HPDE6-E6E7 (cell line): ENCODE results near the gene SLC39A11.
A peak's percentile ranks its signal among the peaks of the same experiment; 100 is the strongest.
"Not testable (repeated sequence)": the region's sequence is repeated elsewhere in the genome, so short reads cannot be mapped to it uniquely, and the experiment has no call there.

ENCODE experiments used
- DNase-seq: peaks from one replicate; pipeline ENCODE4 v3.0.0; 2011; ENCODE audit warnings: missing footprints; ENCODE audit errors: extremely low spot score

Gene SLC39A11

GRCh38 chr17:73111386-73111785 lies 18.9 kb upstream of the SLC39A11 start:
- DNase-seq = no peak

DNA sequence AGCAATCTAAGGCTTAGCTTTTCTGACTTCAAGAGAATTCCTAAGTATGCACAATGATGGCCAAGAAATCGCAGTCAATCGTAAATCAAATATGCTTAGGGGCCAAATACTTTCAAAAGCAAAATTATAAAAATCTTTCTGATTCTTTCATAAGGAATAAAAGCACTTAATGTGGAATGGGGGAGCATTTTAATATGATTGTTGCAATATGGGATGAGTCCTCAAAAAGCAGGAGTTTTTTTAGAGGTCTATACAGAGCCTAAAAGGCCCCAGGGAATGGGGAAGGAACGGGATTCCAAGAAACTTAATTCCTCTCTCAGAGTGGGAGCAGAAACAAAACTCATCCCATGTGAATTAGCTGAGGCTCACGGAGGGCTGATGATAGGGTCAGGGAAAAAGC lies 14.7 kb upstream of the SLC39A11 start:
- no peak for DNase-seq

DNA sequence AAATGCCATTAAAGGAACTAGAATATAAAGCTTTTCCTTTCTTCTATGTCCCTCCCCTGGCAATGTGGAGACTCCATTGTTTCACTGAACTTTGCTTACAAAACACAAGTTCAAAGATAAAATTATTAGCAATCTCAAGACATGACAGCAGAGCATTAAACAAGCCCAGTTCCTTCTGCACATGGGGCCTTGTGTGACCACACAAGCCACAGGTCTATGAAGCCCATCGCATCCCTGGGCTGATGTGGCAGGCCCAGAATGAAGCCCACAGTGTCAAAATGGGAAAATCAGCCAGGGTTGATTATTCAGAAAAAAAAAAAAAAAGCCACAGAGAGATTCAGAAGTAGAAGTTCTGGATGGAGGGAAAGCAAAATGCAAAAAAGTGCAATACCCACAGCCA lies 12.9 kb upstream of the SLC39A11 start:
- DNase-seq = no peak

DNA sequence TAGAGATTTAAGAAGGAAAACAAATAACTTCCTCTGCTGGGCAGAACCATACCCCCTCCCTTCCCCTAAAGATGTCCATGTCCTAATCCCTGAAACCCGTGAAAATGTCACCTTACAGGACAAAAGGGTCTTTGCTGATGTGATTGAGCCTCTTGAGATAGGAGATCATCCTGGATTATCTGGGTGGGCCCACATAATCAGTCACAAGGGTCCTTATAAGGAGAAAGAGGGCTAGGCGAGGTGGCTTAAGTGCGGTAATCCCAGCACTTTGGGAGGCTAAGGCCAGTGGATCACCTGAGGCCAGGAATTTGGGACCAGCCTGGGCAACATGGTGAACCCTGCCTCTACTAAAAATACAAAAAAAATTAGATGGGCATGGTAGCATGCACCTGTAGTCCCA lies 12.0 kb upstream of the SLC39A11 start:
- DNase-seq = no peak

- DNase-seq = no peak
Measured at GRCh38 chr17:73103641-73104335, 11.3 kb upstream of the SLC39A11 start.

DNA sequence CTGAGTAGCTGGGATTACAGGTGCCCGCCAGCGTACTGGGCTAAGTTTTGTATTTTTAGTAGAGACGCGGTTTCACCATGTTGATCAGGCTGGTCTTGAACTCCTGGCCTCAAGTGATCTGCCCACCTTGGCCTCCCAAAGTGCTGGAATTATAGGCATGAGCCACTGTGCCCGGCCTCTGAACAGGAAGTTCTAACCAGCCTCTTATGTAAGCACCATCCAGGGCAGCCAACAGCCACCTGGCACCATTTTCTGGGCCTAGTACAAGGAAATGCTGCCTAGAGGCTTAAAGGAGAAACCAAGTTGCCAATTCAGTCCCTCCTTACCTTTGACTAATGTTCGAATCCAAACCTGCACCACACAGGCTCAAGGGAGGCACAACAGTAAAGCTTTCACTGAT lies 8.5 kb upstream of the SLC39A11 start:
- no peak for DNase-seq

DNA sequence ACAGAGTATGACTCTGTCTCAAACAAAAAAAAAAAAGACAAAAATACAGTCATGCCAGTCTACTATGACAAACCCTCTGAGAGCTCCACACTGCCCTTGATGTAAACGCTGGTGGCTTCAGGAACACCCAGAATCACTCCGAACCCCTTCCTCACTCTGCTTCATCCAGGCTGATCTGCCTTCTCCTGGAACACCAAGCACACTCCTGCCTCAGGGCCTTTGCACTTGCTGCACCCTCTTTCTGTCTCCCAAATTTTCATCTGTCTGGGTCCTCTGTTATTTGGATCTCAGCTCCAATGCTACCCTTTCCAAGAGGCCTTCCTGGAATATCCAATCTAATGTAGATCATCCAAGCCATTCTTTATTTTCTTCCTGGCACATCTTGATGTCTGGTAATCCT lies 7.9 kb upstream of the SLC39A11 start:
- DNase-seq = no peak

DNA sequence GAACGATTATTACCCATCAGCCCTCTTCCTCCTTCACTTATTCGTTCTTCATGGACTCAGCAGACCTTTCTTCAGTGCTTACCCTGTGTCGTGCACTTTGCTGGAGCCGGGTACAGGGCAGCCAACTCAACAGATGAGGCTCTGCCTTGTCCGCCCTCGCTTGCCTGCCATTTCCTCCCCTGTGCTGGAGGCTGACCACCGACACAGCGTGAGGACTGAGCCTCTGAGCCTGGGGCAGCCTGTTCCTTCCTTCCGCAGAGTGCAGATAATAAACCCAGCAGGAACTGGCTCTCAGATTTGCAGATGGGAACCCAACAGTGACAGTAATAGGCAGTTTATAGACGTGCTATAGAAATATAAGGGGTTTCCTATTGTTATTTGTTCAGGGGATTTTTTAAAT lies 7.0 kb upstream of the SLC39A11 start:
- no peak for DNase-seq

- DNase-seq = no peak
Measured at GRCh38 chr17:73098919-73099318, 6.4 kb upstream of the SLC39A11 start.

DNA sequence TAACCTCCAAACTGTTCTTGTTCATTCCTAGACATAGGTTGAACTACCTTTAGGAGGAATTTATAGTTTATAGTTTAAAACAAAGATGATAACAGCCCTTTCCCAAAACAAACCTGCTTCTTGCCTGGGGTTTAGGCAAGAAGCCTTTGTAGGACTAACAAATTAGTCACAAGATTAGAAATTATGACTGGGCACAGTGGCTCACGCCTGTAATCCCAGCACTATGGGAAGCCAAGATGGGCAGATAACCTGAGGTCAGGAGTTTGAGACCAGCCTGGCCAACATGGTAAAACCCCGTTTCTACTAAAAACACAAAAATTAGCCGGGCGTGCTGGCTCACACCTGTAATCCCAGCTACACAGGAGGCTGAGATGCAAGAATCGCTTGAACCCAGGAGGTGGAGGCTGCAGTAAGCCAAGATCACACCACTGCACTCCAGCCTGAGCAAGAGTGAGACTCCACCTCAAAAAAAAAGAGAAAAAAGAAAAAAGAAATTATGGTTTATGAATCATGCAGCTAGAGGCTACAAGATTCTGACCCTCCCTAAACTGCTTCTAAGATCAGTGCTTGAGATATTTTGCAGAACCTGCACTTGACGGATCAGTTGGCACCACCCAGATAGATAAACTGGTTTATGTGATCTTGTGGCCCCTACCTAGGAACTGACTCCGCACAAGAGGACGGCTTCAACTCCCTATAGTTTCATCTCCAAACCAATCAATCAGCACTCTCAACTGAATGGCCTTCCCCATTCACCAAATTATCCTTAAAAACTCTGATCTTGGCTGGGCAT lies 5.7 kb upstream of the SLC39A11 start:
- DNase-seq = not testable (repeated sequence)

DNA sequence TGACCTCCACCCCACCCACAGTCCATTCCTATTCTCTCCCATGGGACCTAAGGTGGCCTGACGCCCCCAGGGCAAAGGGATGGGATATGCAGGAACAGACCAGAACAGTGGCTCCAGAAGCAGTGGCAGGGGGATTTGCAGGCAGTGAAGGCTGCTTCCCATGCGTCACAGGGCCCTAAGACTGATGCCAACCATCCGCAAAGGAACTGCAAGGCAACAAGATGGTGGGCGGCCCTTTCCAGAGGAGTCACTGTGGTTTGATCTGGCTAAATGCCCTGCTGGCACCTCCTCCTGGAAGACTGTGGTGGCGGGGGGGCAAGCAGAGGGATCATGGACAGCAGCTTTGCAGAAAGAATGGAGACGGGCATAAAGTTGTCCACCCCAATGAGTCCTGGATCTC lies 4.4 kb upstream of the SLC39A11 start:
- DNase-seq = no peak

- no peak for DNase-seq
Measured at GRCh38 chr17:73096211-73096610, 3.7 kb upstream of the SLC39A11 start.

DNA sequence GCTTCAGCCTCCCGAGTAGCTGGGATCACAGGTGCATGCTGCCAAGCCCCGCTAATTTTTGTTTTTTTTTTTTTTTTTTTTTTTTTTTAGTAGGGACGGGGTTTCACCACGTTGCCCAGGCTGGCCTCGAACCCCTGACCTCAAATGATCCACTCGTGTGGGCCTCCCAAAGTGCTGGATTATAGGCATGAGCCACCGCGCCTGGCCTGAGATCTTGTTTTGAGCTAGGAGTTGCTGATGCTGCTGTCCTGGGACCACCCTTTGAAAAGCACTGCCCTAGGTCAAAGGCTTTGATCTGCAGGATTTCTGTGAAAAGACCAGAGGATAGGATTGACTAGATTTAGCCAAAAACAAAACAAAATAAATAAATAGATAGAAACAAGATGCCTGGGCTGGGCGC lies 798 bp upstream of the SLC39A11 start:
- DNase-seq = no peak

DNA sequence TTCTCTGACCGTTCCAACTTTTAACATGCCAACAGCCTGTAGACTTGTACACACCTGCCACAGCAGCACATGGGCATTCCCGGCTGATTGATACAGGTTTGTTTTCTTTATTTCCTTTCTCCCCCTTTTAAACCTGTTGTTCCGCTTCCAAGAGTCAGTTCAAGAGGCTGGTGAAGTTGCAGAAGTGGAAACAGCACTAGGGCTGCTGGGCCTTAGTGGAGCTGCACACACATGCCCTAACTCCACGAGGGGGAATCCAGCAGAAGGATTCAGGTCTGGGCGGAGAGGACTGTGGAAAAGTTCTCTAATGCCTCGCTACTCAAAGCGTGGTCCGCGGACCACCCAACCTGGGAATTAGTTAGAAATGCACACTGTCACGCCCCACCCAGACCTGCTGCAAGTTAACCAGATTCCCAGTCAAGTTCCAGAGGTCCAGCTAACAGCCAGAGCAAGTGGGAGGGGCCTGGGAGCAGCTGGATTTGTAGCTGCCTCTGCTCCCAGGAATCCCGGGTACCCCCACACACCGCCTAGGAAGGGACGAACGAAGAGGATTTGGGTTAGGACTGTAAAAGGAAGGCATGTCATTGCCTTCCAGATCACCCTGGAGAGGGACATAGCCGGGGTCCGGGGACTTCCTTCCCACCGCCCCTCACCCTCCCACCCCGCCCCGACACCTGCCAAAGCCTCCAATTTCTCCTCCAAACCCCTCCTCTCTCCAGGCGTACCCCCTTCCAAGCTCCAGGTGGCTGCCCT lies 542 bp downstream of the SLC39A11 start:
- DNase-seq = peak; percentile 25

- no peak for DNase-seq
Measured at GRCh38 chr17:73091410-73091769, 1.1 kb downstream of the SLC39A11 start.

DNA sequence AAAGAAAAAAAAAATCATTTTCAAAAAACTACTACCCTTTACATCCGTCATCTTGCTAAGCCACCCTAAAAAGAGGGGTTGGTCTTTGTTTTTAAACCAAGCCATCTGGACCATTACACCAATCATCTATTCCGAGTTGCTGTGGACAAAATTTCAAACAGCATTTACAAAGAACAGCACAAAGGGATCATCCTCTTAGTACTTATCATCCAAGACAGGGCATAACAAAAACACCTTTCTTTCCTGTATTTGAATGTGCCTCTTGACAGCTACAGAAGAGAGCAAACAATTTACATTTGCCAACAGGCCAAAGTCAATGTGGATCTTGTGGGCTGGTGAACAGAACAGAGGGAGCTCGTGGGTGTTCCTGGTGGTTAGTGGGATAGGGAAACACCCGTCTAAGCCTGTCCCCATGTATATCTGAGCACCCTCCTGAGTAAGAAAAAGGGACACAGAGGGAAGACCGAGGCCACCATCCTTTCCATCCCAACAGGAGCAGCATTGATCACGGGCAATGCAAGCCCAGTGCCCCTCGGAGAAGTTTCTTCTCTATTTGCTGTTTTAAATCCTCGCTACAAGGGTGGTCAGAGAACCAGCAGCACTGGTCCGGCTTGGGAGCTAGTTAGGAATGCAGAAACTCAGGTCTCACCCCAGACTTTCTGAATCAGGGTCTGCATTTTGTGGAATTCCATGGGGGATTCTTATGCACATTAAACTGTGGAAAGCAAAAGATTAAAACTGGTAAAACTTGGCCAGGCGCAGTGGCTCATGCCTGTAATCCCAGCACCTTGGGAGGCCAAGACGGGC lies 1.9 kb downstream of the SLC39A11 start:
- DNase-seq = no peak

DNA sequence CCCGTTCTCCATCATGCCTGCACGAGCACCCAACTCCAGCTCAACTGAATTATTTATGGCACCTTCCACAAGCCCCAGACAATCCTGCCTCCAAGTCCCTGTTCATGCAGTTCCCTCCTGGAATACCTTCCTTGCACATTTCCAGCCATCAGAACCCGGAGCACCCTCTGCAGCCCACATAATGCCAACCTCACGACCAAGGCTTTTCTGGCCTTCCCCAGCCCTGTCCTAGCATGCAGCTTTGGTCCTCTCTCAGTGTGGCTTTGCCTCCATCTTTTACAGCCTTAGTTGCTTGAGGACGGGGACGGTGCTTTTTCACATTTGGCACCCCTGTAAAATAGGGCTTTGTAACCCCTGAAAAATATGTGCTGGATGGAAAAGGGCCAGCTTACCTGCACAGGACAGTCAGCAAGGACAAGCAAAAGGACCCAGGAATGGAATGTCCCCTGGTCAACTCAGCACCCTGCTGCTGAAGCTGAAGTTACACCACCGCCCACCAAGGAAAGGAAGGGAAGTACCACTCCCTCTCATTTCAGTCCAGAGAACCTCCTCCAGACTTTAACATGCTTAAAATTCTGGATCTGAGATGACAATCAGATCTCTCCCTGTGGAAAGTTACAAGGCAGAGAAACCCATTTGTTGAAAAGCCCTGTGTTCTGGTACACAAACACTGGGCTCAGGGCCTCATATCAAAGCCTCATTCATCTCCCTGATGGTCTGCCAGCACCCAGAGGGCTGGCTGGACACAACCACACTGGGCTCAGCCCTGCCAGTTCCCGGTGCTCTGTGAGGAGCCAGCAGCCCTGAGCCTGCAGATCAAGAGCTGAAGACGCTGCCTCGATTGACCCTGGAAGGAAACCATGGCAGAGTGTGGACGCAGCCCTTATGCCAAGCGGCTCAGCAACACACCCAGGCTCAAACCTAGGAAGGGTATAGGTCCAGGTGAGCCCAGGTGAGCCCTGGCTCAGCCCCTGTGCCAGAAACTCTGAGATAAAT lies 2.9 kb downstream of the SLC39A11 start:
- DNase-seq = no peak

GRCh38 chr17:73088561-73088960 lies 3.9 kb downstream of the SLC39A11 start:
- no peak for DNase-seq

DNA sequence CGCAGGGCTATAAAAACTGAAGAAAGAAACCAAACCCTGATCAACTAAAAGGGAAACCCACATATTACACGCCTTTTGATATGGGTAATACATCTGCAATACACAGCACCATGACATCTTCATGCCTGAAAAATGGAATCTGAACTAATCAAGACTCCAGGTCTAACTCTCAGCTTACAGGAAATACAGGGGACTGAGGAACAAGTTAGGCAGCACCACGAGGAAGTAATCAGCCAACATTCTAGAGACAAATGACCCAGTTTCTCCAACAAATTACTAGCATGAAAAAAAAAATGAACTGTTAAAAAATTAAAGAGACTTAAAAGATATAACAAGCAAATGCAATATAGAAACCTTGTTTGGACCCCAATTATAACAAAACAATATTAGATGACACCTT lies 9.1 kb downstream of the SLC39A11 start:
- no peak for DNase-seq

- DNase-seq = no peak
Measured at GRCh38 chr17:73074566-73074965, 17.9 kb downstream of the SLC39A11 start.
